OCI-LY7 (cell line): ENCODE results near the gene TAS1R1. TPM values are rescaled to one million over a fixed set of nuclear protein-coding genes. Genes with fewer than 3 reads are reported as not detected.
A peak's percentile ranks its signal among the peaks of the same experiment; 100 is the strongest.

Experiments used
- BruUV-seq: library from RNA; stranded (reverse); fragments of 400-500 nt; replicated peaks from 2 replicates; lab custom pipeline; 2021; lab: Mats Ljungman, UMichigan
- CTCF ChIA-PET: fragments of 300-600 bp; sonication (Branson Sonifier 250); formaldehyde crosslinking; loops from one replicate; lab custom pipeline; 2022; ENCODE audit warnings: antibody characterized with exemption; ENCODE audit not compliant: unreplicated experiment; lab: Charles Lee
- POLR2A ChIA-PET: fragments of 300-600 bp; sonication (Branson Sonifier 250); formaldehyde crosslinking; loops from one replicate; lab custom pipeline; 2022; ENCODE audit warnings: antibody characterized with exemption; lab: Charles Lee
- DNase-seq: peaks from one replicate; pipeline ENCODE4 v3.0.0-alpha.2; 2015; ENCODE audit warnings: low spot score
- H2AFZ ChIP-seq: fragments of 200-600 bp; sonication (generic), shearing (Covaris generic); 2 replicates; pipeline ENCODE4 v1.6.1; 2014; ENCODE audit warnings: mild to moderate bottlenecking, antibody characterized with exemption, low read length, moderate library complexity
- H3K27ac ChIP-seq: fragments of 200-600 bp; sonication (generic); 2 replicates; pipeline ENCODE4 v1.5.1; 2014; ENCODE audit warnings: mixed run types, low read depth, mild to moderate bottlenecking, moderate library complexity, low read length, inconsistent platforms; ENCODE audit not compliant: poor library complexity, severe bottlenecking
- H3K36me3 ChIP-seq: fragments of 200-600 bp; sonication (generic); 2 replicates; pipeline ENCODE4 v1.6.1; 2014; ENCODE audit warnings: mild to moderate bottlenecking, antibody characterized with exemption, low read length, moderate library complexity, mixed read lengths; ENCODE audit not compliant: insufficient read depth
- H3K4me1 ChIP-seq: fragments of 200-600 bp; sonication (generic); 2 replicates; pipeline ENCODE4 v1.5.1; 2014; ENCODE audit warnings: mild to moderate bottlenecking, low read length; ENCODE audit not compliant: insufficient read depth, poor library complexity, severe bottlenecking
- H3K4me2 ChIP-seq: fragments of 200-600 bp; sonication (generic); 2 replicates; pipeline ENCODE4 v1.6.1; 2014; ENCODE audit warnings: mild to moderate bottlenecking, low read length
- H3K4me3 ChIP-seq: fragments of 200-600 bp; sonication (generic); 2 replicates; pipeline ENCODE4 v1.5.1; 2014; ENCODE audit warnings: mild to moderate bottlenecking, low read depth, low read length; ENCODE audit not compliant: poor library complexity, severe bottlenecking
- H3K79me2 ChIP-seq: fragments of 200-600 bp; sonication (generic); 2 replicates; pipeline ENCODE4 v1.6.1; 2016; ENCODE audit warnings: low read depth, mild to moderate bottlenecking, low read length, moderate library complexity, mixed read lengths; ENCODE audit not compliant: insufficient read depth
- H3K9me2 ChIP-seq: fragments of 200-600 bp; sonication (generic); 2 replicates; pipeline ENCODE4 v1.6.1; 2016; ENCODE audit warnings: mild to moderate bottlenecking, low read length, mixed read lengths; ENCODE audit not compliant: insufficient read depth
- H3K9me3 ChIP-seq: fragments of 200-600 bp; sonication (generic); 2 replicates; pipeline ENCODE4 v1.6.1; 2014; ENCODE audit warnings: mild to moderate bottlenecking, mixed run types, low read length, mixed read lengths
- H4K20me1 ChIP-seq: fragments of 200-600 bp; sonication (generic); 2 replicates; pipeline ENCODE4 v1.6.1; 2014; ENCODE audit warnings: mild to moderate bottlenecking, antibody characterized with exemption, low read length, moderate library complexity, mixed read lengths; ENCODE audit not compliant: insufficient read depth
- CTCF ChIP-seq: fragments of 200-600 bp; sonication (generic); conservative IDR thresholded peaks from 2 replicates; pipeline ENCODE4 v1.5.1; 2014; ENCODE audit warnings: mild to moderate bottlenecking, antibody characterized with exemption, low read length, moderate library complexity, mixed read lengths
- EZH2phosphoT487 ChIP-seq: fragments of 200-600 bp; sonication (generic); IDR thresholded peaks from 2 replicates; pipeline ENCODE4 v1.6.1; 2018; ENCODE audit warnings: low read depth, borderline replicate concordance, mild to moderate bottlenecking, mixed run types, antibody characterized with exemption, low read length, moderate library complexity, mixed read lengths
- intact Hi-C: fragments of 100-400 bp; cut with micrococcal nuclease; formaldehyde crosslinking; loops from one replicate; pipeline ENCODE4 v1.10.0; 2022; ENCODE audit not compliant: unreplicated experiment
- total RNA-seq, 2 experiments: library from RNA; depleted of rRNA in 1 of 2; stranded (reverse); fragments of >200 nt in 1 of 2; shearing (Covaris generic) in 1 of 2; gene quantifications; 2 replicates each; pipeline ENCODE4 v1.2.3, GENCODE V29; 2014 to 2022

TAS1R1 gene
- total RNA-seq, 2 experiments from 2014 or later, result 0.11 TPM; not detected in 1

DNA sequence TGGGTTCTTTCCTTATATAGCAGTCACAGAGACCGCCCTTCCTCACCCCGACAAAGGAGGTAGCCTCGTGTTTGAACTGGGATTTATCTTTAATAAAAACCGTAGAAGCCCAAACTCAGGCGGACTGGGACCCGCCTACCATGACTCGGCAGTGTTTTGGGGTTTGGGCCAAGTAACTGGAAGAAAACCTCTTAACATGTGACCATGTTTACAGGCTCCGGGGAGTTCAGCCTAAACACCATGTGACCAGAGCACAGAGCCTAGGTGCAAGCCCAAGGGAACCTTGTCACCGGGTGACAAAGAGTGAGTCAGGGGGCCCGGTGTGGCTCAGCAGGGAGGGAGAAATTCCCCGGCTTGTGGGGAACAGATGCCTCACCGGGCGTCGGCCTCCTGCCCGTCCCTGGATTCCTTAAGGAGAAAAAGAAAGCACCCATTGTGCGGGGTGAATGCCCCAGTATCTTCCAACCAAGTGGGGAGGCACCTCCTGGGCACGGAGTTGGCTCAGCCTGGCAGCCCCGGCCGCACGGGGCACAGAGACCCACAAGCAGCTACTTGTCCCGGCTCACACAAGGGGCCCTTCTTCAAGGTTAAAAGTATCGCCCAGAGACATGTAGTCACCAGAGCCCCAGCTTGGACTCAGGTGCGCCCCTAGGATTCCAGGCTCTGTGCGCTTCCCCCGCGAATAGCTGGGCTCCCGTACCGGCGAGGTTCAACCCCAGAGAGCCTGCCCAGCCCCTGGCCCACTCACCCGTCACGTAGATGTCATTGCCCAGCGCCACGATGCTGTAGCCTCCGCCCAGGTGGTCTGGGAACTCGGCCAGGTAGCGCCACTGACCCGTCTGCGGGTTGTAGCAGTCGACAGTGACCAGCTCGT is 46.2 kb downstream of the TAS1R1 start:
- peaks cover 35% of the 10 kb centered on the region for H3K4me1 ChIP-seq
- H3K4me3 ChIP-seq, result peak overlapping the region; percentile 71
- H3K36me3 ChIP-seq, result peaks cover 16% of the 10 kb centered on the region; the same call in 1 of the 2 replicates
- no peaks in the 10 kb centered on the region for H3K9me3 ChIP-seq
- ChIA-PET POLR2A (interaction anchor here (0.6 to 1.3 kb wide), 2 partner anchors 24 to 47 kb away, joined by 3 to 4 read pairs; no protein-coding TSS in a partner anchor), CTCF (interaction anchor here (1.0 to 1.5 kb wide), 3 partner anchors 14 to 178 kb away, joined by 3 to 4 read pairs (median 4); no protein-coding TSS in a partner anchor)
- TF ChIP-seq CTCF (peak; percentile 43; the same call in 1 of the 2 replicates), EZH2phosphoT487 (no peak)
- H3K79me2 ChIP-seq, result no peaks in the 10 kb centered on the region
- intact Hi-C loops, result no loop called here
- no peak overlapping the region for H3K27ac ChIP-seq
- no peaks in the 10 kb centered on the region for H3K9me2 ChIP-seq
- peak overlapping the region; percentile 82 for H3K4me2 ChIP-seq
- H4K20me1 ChIP-seq, result no peaks in the 10 kb centered on the region
- peak overlapping the region; percentile 59; the same call in 1 of the 2 replicates for H2AFZ ChIP-seq
- BruUV-seq, result no TSS peak
- peak; percentile 55 for DNase-seq

DNA sequence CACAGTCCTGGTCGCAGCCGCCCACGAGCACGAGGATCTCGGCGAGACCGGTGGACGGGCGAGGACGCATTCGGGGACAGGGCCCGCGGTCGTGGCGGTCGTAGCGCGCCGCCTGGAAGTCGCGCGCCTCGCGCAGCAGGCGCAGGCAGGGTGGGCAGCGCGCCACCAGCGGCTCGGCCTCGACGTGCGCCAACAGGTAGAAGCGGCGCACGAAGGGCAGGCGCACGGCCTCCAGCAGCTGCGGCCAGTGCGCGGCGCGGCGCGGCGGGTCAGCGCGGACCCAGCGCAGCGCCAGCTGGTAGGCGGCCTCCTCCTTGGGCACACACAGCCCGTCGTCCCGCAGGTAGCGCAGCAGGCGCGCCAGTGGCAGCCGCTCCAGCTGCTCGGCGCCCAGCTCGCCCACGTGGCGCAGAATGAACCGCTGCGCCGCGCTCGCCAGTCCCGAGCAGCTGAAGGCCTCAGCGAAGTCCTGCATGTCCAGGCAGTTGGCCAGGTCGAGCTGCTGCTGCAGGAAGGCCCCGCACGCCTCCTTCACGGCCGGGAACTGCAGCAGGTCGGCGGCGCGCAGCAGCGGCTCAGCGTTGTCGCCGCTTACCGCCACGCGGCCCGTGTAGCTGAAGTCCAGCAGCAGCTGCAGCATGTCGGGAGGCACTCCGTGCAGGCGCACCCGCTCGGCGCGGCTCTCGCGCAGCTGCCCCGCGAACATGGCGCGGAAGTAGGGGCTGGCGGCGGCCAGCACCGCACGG is 47.0 kb downstream of the TAS1R1 start:
- intact Hi-C loops, result loop anchor here (2.0 kb wide), 1 partner anchor 47 kb away; the partner anchor contains the start of genes NOL9 and TAS1R1
- no peak for DNase-seq
- ChIA-PET CTCF (interaction anchor here (1.1 kb wide), 1 partner anchor 179 kb away, joined by 3 read pairs; no protein-coding TSS in a partner anchor), POLR2A (interaction anchor here (1.3 kb wide), 1 partner anchor 24 kb away, joined by 3 read pairs; no protein-coding TSS in a partner anchor)
- Histone ChIP-seq H3K9me3 (no peaks in the 10 kb centered on the region), H3K4me1 (peaks cover 35% of the 10 kb centered on the region), H3K4me3 (peak overlapping the region; percentile 71), H3K36me3 (peaks cover 13% of the 10 kb centered on the region; the same call in 1 of the 2 replicates), H3K9me2 (no peaks in the 10 kb centered on the region), H4K20me1 (no peaks in the 10 kb centered on the region), H3K27ac (no peak overlapping the region), H3K4me2 (peak overlapping the region; percentile 82), H3K79me2 (no peaks in the 10 kb centered on the region), H2AFZ (peak overlapping the region; percentile 59)
- BruUV-seq, result no TSS peak
- TF ChIP-seq CTCF (no peak), EZH2phosphoT487 (no peak)
